Kidney (tissue), 11 donors: ENCODE results near the gene GOLGA8O. TPM values are rescaled to one million over a fixed set of nuclear protein-coding genes. Genes with fewer than 3 reads are reported as not detected.
"Not testable (repeated sequence)": the region's sequence is repeated elsewhere in the genome, so short reads cannot be mapped to it uniquely, and the experiment has no call there.

Experiments used
- DNase-seq, 5 donors: peaks; one replicate each; pipeline ENCODE4 v3.0.0-alpha.2; 2013 to 2020
- FAIRE-seq: peaks from 2 replicates; lab custom pipeline; 2012; peaks lifted over from hg19 to GRCh38; lab: Jason Lieb, UNC
- H3K27ac ChIP-seq, 2 donors: one replicate each; pipeline ENCODE4 v1.7.0; 2013; ENCODE audit warnings: low read depth in 2 of 2, low read length in 2 of 2, inconsistent platforms in 1 of 2
- H3K27me3 ChIP-seq: one replicate; pipeline ENCODE4 v1.7.1; 2013; ENCODE audit warnings: low read length, inconsistent platforms; ENCODE audit not compliant: control insufficient read depth, insufficient read depth
- H3K36me3 ChIP-seq, 3 donors: one replicate each; pipeline versions ENCODE4 v1.7.0 to v1.7.1; 2013; ENCODE audit warnings: low read length in 3 of 3, control low read depth in 1 of 3, inconsistent platforms in 1 of 3; ENCODE audit not compliant: insufficient read depth in 3 of 3, control insufficient read depth in 2 of 3
- H3K4me1 ChIP-seq, 3 donors: one replicate each; pipeline versions ENCODE4 v1.7.0 to v1.7.1; 2013; ENCODE audit warnings: low read length in 3 of 3, inconsistent platforms in 1 of 3, low read depth in 1 of 3; ENCODE audit not compliant: control insufficient read depth in 2 of 3, insufficient read depth in 2 of 3
- H3K4me3 ChIP-seq, 3 donors: one replicate each; pipeline versions ENCODE4 v1.7.0 to v1.8.1; 2013; ENCODE audit warnings: low read length in 3 of 3, control low read depth in 1 of 3, inconsistent platforms in 1 of 3
- H3K9ac ChIP-seq, 3 donors: one replicate each; pipeline versions ENCODE4 v1.7.0 to v1.7.1; 2013; ENCODE audit warnings: low read length in 3 of 3, control low read depth in 1 of 3, inconsistent platforms in 1 of 3
- H3K9me3 ChIP-seq, 3 donors: one replicate each; pipeline versions ENCODE4 v1.7.0 to v1.7.1; 2013; ENCODE audit warnings: low read length in 3 of 3, control low read depth in 1 of 3, inconsistent platforms in 1 of 3; ENCODE audit not compliant: control insufficient read depth in 2 of 3, insufficient read depth in 1 of 3
- intact Hi-C: fragments of 100-400 bp; cut with DNase I; formaldehyde crosslinking; loops from one replicate; pipeline ENCODE4 v1.11.1; 2022
- polyA plus RNA-seq: library from polyadenylated mRNA; stranded (reverse); fragments of 350-450 nt; fragmentation: Illumina TruSeq; extraction: RNeasy Lipid Tissue Mini Kit (QIAGEN cat#74804); gene quantifications from one replicate; pipeline ENCODE4 v1.2.3, GENCODE V29; 2014; ENCODE audit warnings: low read depth, low replicate concordance; ENCODE audit not compliant: insufficient read depth
- total RNA-seq: library from RNA; stranded (reverse); fragmentation: NEBNext Ultra II Directional; extraction: Animal tissue kit (Norgen Biotek cat#: 25700); gene quantifications from one replicate; pipeline ENCODE4 v1.2.1, GENCODE V29; 2021
- donor health status: control.
- donor health status: control.
- donor health status: DM: yes; HTN: yes; CAD: no.
- donor health status: Normal renal cell carcinoma (clear cell type).

GOLGA8O gene
- total and polyA plus RNA-seq, 2 donors from 2014 or later, result 0.28 to 2.5 TPM

- H3K36me3 ChIP-seq, intact Hi-C loops, H3K9ac ChIP-seq, H3K9me3 ChIP-seq, H3K27me3 ChIP-seq, H3K4me1 ChIP-seq, H3K27ac ChIP-seq, FAIRE-seq, H3K4me3 ChIP-seq: not testable (repeated sequence)
- peak in 2 of 5 donors; percentile 5 to 10 for DNase-seq
Observed at GRCh38 chr15:32468076-32468475, 12.6 kb upstream of the GOLGA8O start.

GRCh38 chr15:32440445-32440977 is 14.9 kb downstream of the GOLGA8O start:
- FAIRE-seq, H3K9ac ChIP-seq, intact Hi-C loops, H3K36me3 ChIP-seq, H3K4me3 ChIP-seq, H3K9me3 ChIP-seq, H3K27me3 ChIP-seq, H3K27ac ChIP-seq, H3K4me1 ChIP-seq: not testable (repeated sequence)
- peak in 1 of 5 donors; percentile 29 for DNase-seq

- H3K27ac ChIP-seq, H3K9ac ChIP-seq, H3K4me1 ChIP-seq, DNase-seq, H3K4me3 ChIP-seq, H3K27me3 ChIP-seq, intact Hi-C loops, H3K9me3 ChIP-seq, FAIRE-seq, H3K36me3 ChIP-seq: not testable (repeated sequence)
Observed at GRCh38 chr15:32434102-32434963, 21.1 kb downstream of the GOLGA8O start.

- H3K27ac ChIP-seq, H3K27me3 ChIP-seq, H3K36me3 ChIP-seq, H3K4me1 ChIP-seq, H3K9me3 ChIP-seq, intact Hi-C loops, FAIRE-seq, H3K4me3 ChIP-seq, DNase-seq, H3K9ac ChIP-seq: not testable (repeated sequence)
Observed at GRCh38 chr15:32427635-32428034, 27.8 kb downstream of the GOLGA8O start.

GRCh38 chr15:32426511-32426910 is 28.9 kb downstream of the GOLGA8O start:
- intact Hi-C loops, H3K4me3 ChIP-seq, H3K9me3 ChIP-seq, FAIRE-seq, H3K27ac ChIP-seq, DNase-seq, H3K27me3 ChIP-seq, H3K36me3 ChIP-seq, H3K9ac ChIP-seq, H3K4me1 ChIP-seq: not testable (repeated sequence)

- H3K4me3 ChIP-seq, H3K27ac ChIP-seq, H3K4me1 ChIP-seq, H3K36me3 ChIP-seq, H3K9me3 ChIP-seq, intact Hi-C loops, H3K9ac ChIP-seq, H3K27me3 ChIP-seq, DNase-seq: not testable (repeated sequence)
- FAIRE-seq, result peak; percentile 85
Observed at GRCh38 chr15:32407903-32408302, 47.5 kb downstream of the GOLGA8O start.

GRCh38 chr15:32403192-32403591 is 52.2 kb downstream of the GOLGA8O start, which contains the start of gene GOLGA8K:
GOLGA8K (minus strand) TSS chr15:32403292; CDS start chr15:32403194, 98 bp downstream.
- H3K36me3 ChIP-seq, H3K27me3 ChIP-seq, H3K4me1 ChIP-seq, intact Hi-C loops, FAIRE-seq, DNase-seq, H3K9me3 ChIP-seq, H3K27ac ChIP-seq, H3K4me3 ChIP-seq, H3K9ac ChIP-seq: not testable (repeated sequence)

GRCh38 chr15:32396522-32396921 is 58.9 kb downstream of the GOLGA8O start:
- intact Hi-C loops, H3K4me3 ChIP-seq, H3K4me1 ChIP-seq, H3K9me3 ChIP-seq, H3K36me3 ChIP-seq, H3K27ac ChIP-seq, H3K27me3 ChIP-seq, DNase-seq, H3K9ac ChIP-seq, FAIRE-seq: not testable (repeated sequence)
